A549 (cell line): ENCODE results near the gene ZNF701. TPM values are rescaled to one million over a fixed set of nuclear protein-coding genes. Genes with fewer than 3 reads are reported as not detected.
"Not testable (repeated sequence)": the region's sequence is repeated elsewhere in the genome, so short reads cannot be mapped to it uniquely, and the experiment has no call there.

Source experiments
- ATAC-seq, 2 experiments: fragments of 200-7000 bp in 1 of 2; fragments of >200 bp in 1 of 2; cut with Nextera tagmentation in 1 of 2; cut with Tn5 transposase in 1 of 2; 3 replicates each; pipeline versions ENCODE4 v1.8.0 to v1.9.1; 2018 to 2020; ENCODE audit warnings: mild to moderate bottlenecking in 1 of 2, moderate library complexity in 1 of 2
- CTCF ChIA-PET: fragments of 300-600 bp; sonication (Branson Sonifier 250); formaldehyde crosslinking; extraction: SDS; loops from one replicate; lab custom pipeline; 2021; ENCODE audit warnings: antibody characterized with exemption, inconsistent platforms; lab: Yijun Ruan, JAX
- POLR2A ChIA-PET: fragments of 350-600 bp; formaldehyde crosslinking; extraction: SDS; loops from one replicate; lab custom pipeline; 2021; ENCODE audit warnings: antibody characterized with exemption, inconsistent platforms; lab: Yijun Ruan, JAX
- DNase-seq, 2 experiments: peaks; one replicate each; pipeline versions ENCODE4 v3.0.0 to v3.0.0-alpha.2; 2011 to 2016; ENCODE audit warnings: low read depth in 1 of 2, low spot score in 1 of 2
- FAIRE-seq: peaks from 2 replicates; lab custom pipeline; 2011; peaks lifted over from hg19 to GRCh38; lab: Jason Lieb, UNC
- H3K27ac ChIP-seq, 2 experiments: fragments of >200 bp; sonication (Bioruptor Twin); formaldehyde crosslinking; 3 replicates each; pipeline ENCODE4 v1.5.1; 2016 to 2017
- H3K4me1 ChIP-seq: fragments of >200 bp; sonication (Bioruptor Twin); formaldehyde crosslinking; 3 replicates; pipeline ENCODE4 v1.6.1; 2016
- H3K4me2 ChIP-seq: fragments of >200 bp; sonication (Bioruptor Twin); formaldehyde crosslinking; 3 replicates; pipeline ENCODE4 v1.6.1; 2016
- H3K4me3 ChIP-seq: fragments of >200 bp; sonication (Bioruptor Twin); formaldehyde crosslinking; 3 replicates; pipeline ENCODE4 v1.5.1; 2016
- H3K9me3 ChIP-seq: fragments of >200 bp; sonication (Bioruptor Twin); formaldehyde crosslinking; 3 replicates; pipeline ENCODE4 v1.6.1; 2016
- BHLHE40 ChIP-seq: IDR thresholded peaks from 2 replicates; pipeline ENCODE4 v1.6.1; 2012; ENCODE audit warnings: low read depth, low read length, inconsistent platforms
- CBX2 ChIP-seq: fragments of 200-600 bp; sonication (generic); IDR thresholded peaks from 2 replicates; pipeline ENCODE4 v1.6.1; 2016; ENCODE audit warnings: low read depth, mild to moderate bottlenecking, borderline replicate concordance
- EHF ChIP-seq: fragments of 250-450 bp; sonication (Bioruptor Pico); IDR thresholded peaks from 2 replicates; pipeline ENCODE4 v1.5.0; 2020; ENCODE audit warnings: mild to moderate bottlenecking
- ESRRA ChIP-seq: fragments of 150-350 bp; IDR thresholded peaks from 2 replicates; pipeline ENCODE4 v1.6.1; 2014; ENCODE audit warnings: mild to moderate bottlenecking, low read length, borderline replicate concordance
- FOXS1 ChIP-seq: fragments of 250-450 bp; sonication (Bioruptor Pico); IDR thresholded peaks from 2 replicates; pipeline ENCODE4 v1.5.0; 2020; ENCODE audit warnings: mild to moderate bottlenecking, moderate library complexity
- GATA3 ChIP-seq: IDR thresholded peaks from 2 replicates; pipeline ENCODE4 v1.6.1; 2012; ENCODE audit warnings: borderline replicate concordance
- HOXB5 ChIP-seq: fragments of 250-450 bp; sonication (Bioruptor Pico); IDR thresholded peaks from 2 replicates; pipeline ENCODE4 v1.5.0; 2020; ENCODE audit warnings: mild to moderate bottlenecking, moderate library complexity
- JUN ChIP-seq, 2 experiments: fragments of >200 bp; sonication (Bioruptor Twin); formaldehyde crosslinking; IDR thresholded peaks; 2 replicates in 1 of 2; 3 replicates in 1 of 2; pipeline ENCODE4 v1.6.1; 2016 to 2017
- JUNB ChIP-seq: fragments of >200 bp; sonication (Bioruptor Twin); formaldehyde crosslinking; IDR thresholded peaks from 2 replicates; pipeline ENCODE4 v1.6.1; 2016
- PHF8 ChIP-seq: fragments of 200-600 bp; sonication (generic); IDR thresholded peaks from 2 replicates; pipeline ENCODE4 v1.6.1; 2016; ENCODE audit warnings: low read depth, mild to moderate bottlenecking, antibody characterized with exemption, moderate library complexity, borderline replicate concordance
- RAD21 ChIP-seq, 2 experiments: fragments of >200 bp in 1 of 2; sonication (Bioruptor Twin) in 1 of 2; formaldehyde crosslinking in 1 of 2; IDR thresholded peaks in 1 of 2; conservative IDR thresholded peaks in 1 of 2; 2 replicates in 1 of 2; 3 replicates in 1 of 2; pipeline ENCODE4 v1.6.1; 2012 to 2018; ENCODE audit warnings: inconsistent platforms in 1 of 2
- RNF2 ChIP-seq: fragments of 200-600 bp; sonication (generic); IDR thresholded peaks from 2 replicates; pipeline ENCODE4 v1.6.1; 2016; ENCODE audit warnings: low read depth, mild to moderate bottlenecking, antibody characterized with exemption, moderate library complexity, borderline replicate concordance
- ZNF302 ChIP-seq: fragments of 250-450 bp; sonication (Bioruptor Pico); IDR thresholded peaks from 2 replicates; pipeline ENCODE4 v1.9.0; 2021; ENCODE audit warnings: inconsistent platforms, mild to moderate bottlenecking, moderate library complexity
- WGBS: methylation state at CpG from one replicate; pipeline ENCODE4 v1.1.6; 2017; ENCODE audit errors: missing lambda C conversion rate; 5-methylcytosine and 5-hydroxymethylcytosine counted together
- polyA plus RNA-seq, 4 experiments: library from polyadenylated mRNA; depleted of rRNA in 3 of 4; stranded (reverse); fragments of >200 nt; fragmentation: RNase III in 1 of 4; extraction: RNeasy Plus Mini Kit Qiagen cat#74134 plus additional on column Dnase treatment in 1 of 4; gene quantifications; 2 replicates in 3 of 4; 3 replicates in 1 of 4; pipeline ENCODE4 v1.2.3, GENCODE V29; 2011 to 2017
- TF ChIP-seq, protein P1 (sequence below): fragments of 250-450 bp; sonication (Bioruptor Pico); IDR thresholded peaks from 2 replicates; pipeline ENCODE4 v1.5.0; 2021; ENCODE audit warnings: mild to moderate bottlenecking, moderate library complexity, borderline replicate concordance
- TF ChIP-seq, protein P2 (sequence below): fragments of >200 bp; sonication (Bioruptor Twin); formaldehyde crosslinking; IDR thresholded peaks from 3 replicates; pipeline ENCODE4 v1.5.1; 2016
- TF ChIP-seq, protein P3 (sequence below): fragments of 250-450 bp; sonication (Bioruptor Pico); IDR thresholded peaks from 2 replicates; pipeline ENCODE4 v1.5.0; 2020; ENCODE audit warnings: low read depth, mild to moderate bottlenecking, moderate library complexity
- TF ChIP-seq, protein P4 (sequence below): IDR thresholded peaks from 2 replicates; pipeline ENCODE4 v1.6.1; 2012; ENCODE audit warnings: low read depth, borderline replicate concordance

The ZNF701 gene
- polyA plus RNA-seq, 2 of the 4 experiments (the other 2 are of a cell fraction), result 0.21 to 0.32 TPM

DNA sequence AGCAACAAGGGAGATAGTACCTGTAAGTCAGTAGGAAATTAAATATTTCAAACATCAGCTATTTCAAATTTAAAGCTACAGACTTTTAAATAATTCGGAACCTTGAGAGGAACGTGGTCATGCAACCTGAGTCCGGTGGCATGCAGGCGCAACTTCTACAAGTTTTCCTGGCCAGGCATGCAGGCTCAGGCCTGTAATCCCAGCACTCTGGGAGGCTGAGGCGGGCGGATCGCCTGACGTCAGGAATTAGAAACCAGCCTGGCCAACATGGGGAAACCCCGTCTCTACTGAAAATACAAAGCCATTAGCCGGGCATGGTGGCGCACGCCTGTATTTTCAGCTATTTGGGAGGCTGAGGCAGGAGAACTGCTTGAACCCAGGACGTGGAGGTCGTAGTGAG is 2.2 kb upstream of the ZNF701 start:
- no peak overlapping the region for H3K27ac ChIP-seq
- H3K9me3 ChIP-seq, result peaks cover 75% of the 10 kb centered on the region
- CTCF ChIA-PET, result no interaction called here
- ATAC-seq (no peak), DNase-seq (no peak), FAIRE-seq (no peak)
- POLR2A ChIA-PET, result no interaction called here
- no peak overlapping the region for H3K4me3 ChIP-seq
- no peaks in the 10 kb centered on the region for H3K4me1 ChIP-seq
- 72% methylated on average over 14 of the region's 14 CpGs for WGBS
- no peak overlapping the region for H3K4me2 ChIP-seq
- TF ChIP-seq ESRRA (no peak), HOXB5 (CRISPR knock-in tag) (no peak), BHLHE40 (no peak), PHF8 (no peak), CBX2 (no peak), JUN (IDR thresholded peaks at IDR 0.05) (no peak), FOXS1 (CRISPR knock-in tag) (no peak), GATA3 (no peak)
- TF ChIP-seq, protein P1, sequence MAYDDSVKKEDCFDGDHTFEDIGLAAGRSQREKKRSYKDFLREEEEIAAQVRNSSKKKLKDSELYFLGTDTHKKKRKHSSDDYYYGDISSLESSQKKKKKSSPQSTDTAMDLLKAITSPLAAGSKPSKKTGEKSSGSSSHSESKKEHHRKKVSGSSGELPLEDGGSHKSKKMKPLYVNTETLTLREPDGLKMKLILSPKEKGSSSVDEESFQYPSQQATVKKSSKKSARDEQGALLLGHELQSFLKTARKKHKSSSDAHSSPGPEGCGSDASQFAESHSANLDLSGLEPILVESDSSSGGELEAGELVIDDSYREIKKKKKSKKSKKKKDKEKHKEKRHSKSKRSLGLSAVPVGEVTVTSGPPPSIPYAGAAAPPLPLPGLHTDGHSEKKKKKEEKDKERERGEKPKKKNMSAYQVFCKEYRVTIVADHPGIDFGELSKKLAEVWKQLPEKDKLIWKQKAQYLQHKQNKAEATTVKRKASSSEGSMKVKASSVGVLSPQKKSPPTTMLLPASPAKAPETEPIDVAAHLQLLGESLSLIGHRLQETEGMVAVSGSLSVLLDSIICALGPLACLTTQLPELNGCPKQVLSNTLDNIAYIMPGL, result no peak
- TF ChIP-seq, protein P2, sequence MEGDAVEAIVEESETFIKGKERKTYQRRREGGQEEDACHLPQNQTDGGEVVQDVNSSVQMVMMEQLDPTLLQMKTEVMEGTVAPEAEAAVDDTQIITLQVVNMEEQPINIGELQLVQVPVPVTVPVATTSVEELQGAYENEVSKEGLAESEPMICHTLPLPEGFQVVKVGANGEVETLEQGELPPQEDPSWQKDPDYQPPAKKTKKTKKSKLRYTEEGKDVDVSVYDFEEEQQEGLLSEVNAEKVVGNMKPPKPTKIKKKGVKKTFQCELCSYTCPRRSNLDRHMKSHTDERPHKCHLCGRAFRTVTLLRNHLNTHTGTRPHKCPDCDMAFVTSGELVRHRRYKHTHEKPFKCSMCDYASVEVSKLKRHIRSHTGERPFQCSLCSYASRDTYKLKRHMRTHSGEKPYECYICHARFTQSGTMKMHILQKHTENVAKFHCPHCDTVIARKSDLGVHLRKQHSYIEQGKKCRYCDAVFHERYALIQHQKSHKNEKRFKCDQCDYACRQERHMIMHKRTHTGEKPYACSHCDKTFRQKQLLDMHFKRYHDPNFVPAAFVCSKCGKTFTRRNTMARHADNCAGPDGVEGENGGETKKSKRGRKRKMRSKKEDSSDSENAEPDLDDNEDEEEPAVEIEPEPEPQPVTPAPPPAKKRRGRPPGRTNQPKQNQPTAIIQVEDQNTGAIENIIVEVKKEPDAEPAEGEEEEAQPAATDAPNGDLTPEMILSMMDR, result no peak
- TF ChIP-seq, protein P3, sequence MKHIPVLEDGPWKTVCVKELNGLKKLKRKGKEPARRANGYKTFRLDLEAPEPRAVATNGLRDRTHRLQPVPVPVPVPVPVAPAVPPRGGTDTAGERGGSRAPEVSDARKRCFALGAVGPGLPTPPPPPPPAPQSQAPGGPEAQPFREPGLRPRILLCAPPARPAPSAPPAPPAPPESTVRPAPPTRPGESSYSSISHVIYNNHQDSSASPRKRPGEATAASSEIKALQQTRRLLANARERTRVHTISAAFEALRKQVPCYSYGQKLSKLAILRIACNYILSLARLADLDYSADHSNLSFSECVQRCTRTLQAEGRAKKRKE (CRISPR knock-in tag), result no peak

DNA sequence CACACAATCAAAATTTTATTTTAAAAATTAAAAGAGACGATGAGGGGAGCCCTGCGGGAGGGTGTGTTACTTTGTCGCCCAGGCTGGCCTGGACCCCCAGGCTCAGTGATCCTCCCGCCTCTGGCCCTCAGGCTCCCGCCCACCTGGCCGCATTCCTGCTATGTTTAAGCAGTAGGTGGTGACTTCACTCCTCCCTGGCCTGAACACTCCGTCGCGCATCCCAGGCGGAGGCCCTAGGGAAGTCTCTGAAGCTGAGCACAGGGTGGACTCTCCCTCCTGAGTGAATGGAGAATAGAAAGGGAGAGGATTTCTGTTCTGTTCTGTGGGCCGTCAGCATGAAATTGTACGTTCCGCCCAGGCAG is 468 bp upstream of the ZNF701 start:
- WGBS, result 64% methylated on average over 13 of the region's 13 CpGs
- peaks cover 70% of the 10 kb centered on the region for H3K9me3 ChIP-seq
- CTCF ChIA-PET, H3K4me1 ChIP-seq, H3K4me3 ChIP-seq, FAIRE-seq, ATAC-seq, DNase-seq, H3K4me2 ChIP-seq, H3K27ac ChIP-seq, POLR2A ChIA-PET: not testable (repeated sequence)

DNA sequence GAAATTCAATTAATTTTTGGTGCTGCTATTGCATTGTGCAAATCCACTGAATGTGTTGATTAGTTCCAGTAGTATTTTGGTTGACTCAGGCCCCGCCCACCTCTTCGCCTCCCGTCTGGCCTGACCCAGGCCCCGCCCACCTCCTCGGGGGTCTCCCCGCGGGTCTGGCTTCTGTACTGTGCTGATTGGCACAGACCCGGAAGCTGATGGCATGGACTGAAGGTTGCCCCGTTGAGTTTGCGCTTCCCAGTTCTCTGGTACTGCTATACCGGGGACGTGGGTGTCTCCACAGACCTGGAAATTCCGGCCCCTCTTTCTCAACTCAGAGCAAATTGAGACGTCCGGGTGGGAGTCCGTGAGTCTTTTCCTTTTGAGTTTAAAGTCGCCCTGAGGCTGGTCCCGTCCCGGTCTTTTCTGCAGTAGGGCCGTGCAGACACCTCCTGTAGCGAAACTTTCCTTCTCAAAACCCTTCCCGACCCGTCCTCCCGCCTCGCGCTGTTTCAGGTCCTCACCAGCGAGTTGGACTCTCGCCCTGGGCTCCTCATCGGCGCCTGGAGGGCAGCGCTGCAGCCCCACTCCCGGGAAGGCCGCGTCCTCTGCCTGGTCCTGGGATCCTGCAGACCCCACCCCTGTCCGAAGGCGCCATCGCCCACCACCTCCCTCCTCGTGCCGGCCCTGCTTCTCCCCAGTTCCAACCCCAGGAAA is 14.8 kb downstream of the ZNF701 start:
- FAIRE-seq (no peak), DNase-seq (no peak), ATAC-seq (no peak)
- ChIA-PET POLR2A (no interaction called here), CTCF (no interaction called here)
- no peak overlapping the region for H3K4me3 ChIP-seq
- TF ChIP-seq EHF (CRISPR knock-in tag) (no peak), RNF2 (no peak), ZNF302 (CRISPR knock-in tag) (no peak), GATA3 (no peak), RAD21 (conservative IDR thresholded peaks at IDR 0.05 in 1 of 2, IDR thresholded peaks at IDR 0.05 in 1 of 2) (no peak), BHLHE40 (no peak), JUNB (no peak)
- TF ChIP-seq, protein P4, sequence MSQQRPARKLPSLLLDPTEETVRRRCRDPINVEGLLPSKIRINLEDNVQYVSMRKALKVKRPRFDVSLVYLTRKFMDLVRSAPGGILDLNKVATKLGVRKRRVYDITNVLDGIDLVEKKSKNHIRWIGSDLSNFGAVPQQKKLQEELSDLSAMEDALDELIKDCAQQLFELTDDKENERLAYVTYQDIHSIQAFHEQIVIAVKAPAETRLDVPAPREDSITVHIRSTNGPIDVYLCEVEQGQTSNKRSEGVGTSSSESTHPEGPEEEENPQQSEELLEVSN, result no peak
- TF ChIP-seq, protein P3 (CRISPR knock-in tag), result no peak
- TF ChIP-seq, protein P1, result no peak
- no peak overlapping the region for H3K4me2 ChIP-seq
- H3K9me3 ChIP-seq, result peaks cover 66% of the 10 kb centered on the region
- no peak overlapping the region for H3K27ac ChIP-seq
- no peaks in the 10 kb centered on the region for H3K4me1 ChIP-seq
- 58% methylated on average over 38 of the region's 39 CpGs for WGBS
